Measurements from ENCODE around the gene RAG2. TPM values are rescaled to one million over a fixed set of nuclear protein-coding genes. Genes with fewer than 3 reads are reported as not detected.

RAG2 gene
- total and polyA plus RNA-seq, 2 experiments from 2014 or later: not detected

- no peak overlapping the region for H3K4me3 Mint-ChIP-seq
Measured at GRCh38 chr11:36558571-36559413, 39.2 kb downstream of the RAG2 start.

More at GRCh38 chr11:36558571-36559413, 39.2 kb downstream of the RAG2 start:
- Histone ChIP-seq H3K4me1 (ENCODE audit: insufficient read depth) (no peaks in the 10 kb centered on the region), H3K27me3 (ENCODE audit: insufficient read depth) (no peaks in the 10 kb centered on the region), H3K9me2 (ENCODE audit: insufficient read depth) (no peaks in the 10 kb centered on the region), H3K27ac (ENCODE audit: low read depth) (no peak overlapping the region), H3K36me3 (ENCODE audit: insufficient read depth) (no peaks in the 10 kb centered on the region), H4K20me1 (replicated peaks; ENCODE audit: insufficient read depth) (no peaks in the 10 kb centered on the region), H3K79me2 (replicated peaks; ENCODE audit: insufficient read depth) (no peaks in the 10 kb centered on the region), H3F3A (replicated peaks; ENCODE audit: low read depth) (no peaks in the 10 kb centered on the region), H2AFZ (no peak overlapping the region), H3K4me3 (no peak overlapping the region), H3K4me2 (no peak overlapping the region)
- H3K27ac Mint-ChIP-seq: no peak overlapping the region
- H3K9me3 Mint-ChIP-seq: peaks cover 12% of the 10 kb centered on the region
- no peak for DNase-seq (ENCODE audit: low spot score)
- no peak for ATAC-seq
- H3K4me1 Mint-ChIP-seq: peaks cover 3% of the 10 kb centered on the region; the same call in 1 of the 3 replicates
- TF ChIP-seq ZNF462 (CRISPR knock-in tag; IDR thresholded peaks at IDR 0.05) (no peak), CTCF (conservative IDR thresholded peaks at IDR 0.05; ENCODE audit: low read depth in 2 of 2) (no peak), JUNB (IDR thresholded peaks at IDR 0.05; ENCODE audit: unreplicated experiment) (no peak), REST (IDR thresholded peaks at IDR 0.05; ENCODE audit: unreplicated experiment) (no peak), CREB1 (CRISPR knock-in tag; IDR thresholded peaks at IDR 0.05; ENCODE audit: low read depth) (no peak), ZNF331 (CRISPR knock-in tag; IDR thresholded peaks at IDR 0.05; ENCODE audit: low read depth) (no peak), ZNF114 (CRISPR knock-in tag; IDR thresholded peaks at IDR 0.05) (no peak), NANOG (IDR thresholded peaks at IDR 0.05; ENCODE audit: borderline replicate concordance) (no peak), STAT1 (IDR thresholded peaks at IDR 0.05; ENCODE audit: unreplicated experiment) (no peak), EZH2 (IDR thresholded peaks at IDR 0.05; ENCODE audit: low read depth, unreplicated experiment) (no peak), EZH2phosphoT487 (IDR thresholded peaks at IDR 0.05; ENCODE audit: unreplicated experiment) (no peak)
- H3K27me3 Mint-ChIP-seq (ENCODE audit: insufficient read depth, low read depth, poor library complexity): no peaks in the 10 kb centered on the region
- H3K36me3 Mint-ChIP-seq (ENCODE audit: low read depth): peaks cover 4% of the 10 kb centered on the region; the same call in 2 of the 3 replicates
